Activated T-helper 17 cell treated with anti-CD3 and anti-CD28 coated beads, Interleukin-2, amount 50 U/mL, for 72 hours (primary cell): Measurements from ENCODE around the gene GON7. TPM values are rescaled to one million over a fixed set of nuclear protein-coding genes. Genes with fewer than 3 reads are reported as not detected.

Experiments
- ATAC-seq: fragments of 150-1000 bp; cut with Tn5 transposase; replicated peaks from 2 replicates; pipeline ENCODE4 v1.10.0; 2021; ENCODE audit warnings: mild to moderate bottlenecking, moderate library complexity
- H3K27ac Mint-ChIP-seq: one replicate; pipeline ENCODE4 v1.8.0; 2022; ENCODE audit warnings: mixed read lengths
- H3K27me3 Mint-ChIP-seq: one replicate; pipeline ENCODE4 v1.8.0; 2022; ENCODE audit warnings: mixed read lengths
- H3K36me3 Mint-ChIP-seq: one replicate; pipeline ENCODE4 v1.8.0; 2022; ENCODE audit warnings: low read depth, mild to moderate bottlenecking, mixed read lengths
- H3K4me1 Mint-ChIP-seq: one replicate; pipeline ENCODE4 v1.8.0; 2022; ENCODE audit warnings: mixed read lengths
- H3K4me3 Mint-ChIP-seq: one replicate; pipeline ENCODE4 v1.8.0; 2022; ENCODE audit warnings: mild to moderate bottlenecking, mixed read lengths
- H3K9me3 Mint-ChIP-seq: one replicate; pipeline ENCODE4 v1.8.0; 2022; ENCODE audit warnings: mixed read lengths
- total RNA-seq, 2 donors: library from RNA; stranded (reverse); gene quantifications; one replicate each; pipeline ENCODE4 v1.2.3, GENCODE V29; 2022

GON7 gene
- total RNA-seq, 2 donors from 2014 or later, result 6.1 to 21.8 TPM

DNA sequence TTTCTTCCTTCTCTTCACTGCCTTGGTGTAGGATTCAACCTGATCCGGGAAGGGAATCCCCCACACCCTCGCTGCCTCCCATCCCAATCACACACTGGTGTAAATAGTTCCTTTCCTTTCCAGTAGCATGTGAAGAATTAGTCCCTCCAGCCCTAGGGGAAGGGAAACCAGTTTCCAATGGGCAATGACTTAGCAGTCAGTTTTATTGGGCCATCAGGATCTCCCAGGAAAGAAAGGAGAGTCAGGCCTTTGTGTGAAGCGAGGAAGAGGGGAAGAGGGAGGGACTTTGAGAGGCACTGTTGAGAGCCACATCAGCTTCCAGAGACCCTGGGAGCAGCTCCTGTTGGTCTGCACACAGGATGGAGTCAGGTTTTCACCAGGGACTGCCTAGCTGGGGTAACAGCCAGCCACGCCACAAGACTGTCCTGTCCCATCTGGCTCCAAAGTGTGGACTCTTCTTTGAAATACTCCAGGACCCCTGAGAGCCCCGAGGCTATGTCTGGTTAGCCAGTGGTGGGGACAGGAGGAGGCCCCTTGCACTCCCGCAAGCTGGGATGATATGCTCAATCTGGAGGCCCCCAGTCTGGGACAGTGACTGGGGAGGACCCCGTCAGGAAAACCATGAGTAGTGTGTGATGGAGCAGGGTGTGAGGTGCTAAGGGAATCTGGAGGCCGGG lies 50.0 kb downstream of the GON7 start:
- no peaks in the 10 kb centered on the region for H3K4me1 Mint-ChIP-seq
- H3K27ac Mint-ChIP-seq, result no peak overlapping the region
- H3K4me3 Mint-ChIP-seq, result no peak overlapping the region
- ATAC-seq, result peak; percentile 9
- no peaks in the 10 kb centered on the region for H3K27me3 Mint-ChIP-seq
- H3K9me3 Mint-ChIP-seq, result no peaks in the 10 kb centered on the region
- H3K36me3 Mint-ChIP-seq, result no peaks in the 10 kb centered on the region

DNA sequence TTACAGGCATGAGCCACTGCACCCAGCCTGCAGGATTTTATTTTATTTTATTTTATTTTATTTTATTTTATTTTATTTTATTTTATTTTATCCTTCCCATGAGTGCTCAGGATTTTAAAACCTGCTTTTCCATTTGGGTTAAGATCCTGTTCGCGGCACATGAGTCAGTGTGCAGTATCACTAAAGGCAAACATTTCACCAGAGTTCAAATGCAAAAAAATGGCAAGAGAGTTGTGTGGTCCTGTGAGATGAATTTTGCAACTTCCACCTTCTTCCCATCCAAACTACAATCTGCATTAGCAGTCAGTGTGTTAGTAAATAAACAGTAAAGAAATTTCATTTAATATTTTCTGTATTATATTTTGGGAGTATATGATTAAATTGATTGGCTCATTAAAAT lies 51.2 kb downstream of the GON7 start:
- Mint-ChIP-seq H3K36me3 (no peaks in the 10 kb centered on the region), H3K9me3 (no peaks in the 10 kb centered on the region), H3K27ac (no peak overlapping the region), H3K4me1 (no peaks in the 10 kb centered on the region), H3K4me3 (no peak overlapping the region), H3K27me3 (no peaks in the 10 kb centered on the region)
- ATAC-seq, result no peak

DNA sequence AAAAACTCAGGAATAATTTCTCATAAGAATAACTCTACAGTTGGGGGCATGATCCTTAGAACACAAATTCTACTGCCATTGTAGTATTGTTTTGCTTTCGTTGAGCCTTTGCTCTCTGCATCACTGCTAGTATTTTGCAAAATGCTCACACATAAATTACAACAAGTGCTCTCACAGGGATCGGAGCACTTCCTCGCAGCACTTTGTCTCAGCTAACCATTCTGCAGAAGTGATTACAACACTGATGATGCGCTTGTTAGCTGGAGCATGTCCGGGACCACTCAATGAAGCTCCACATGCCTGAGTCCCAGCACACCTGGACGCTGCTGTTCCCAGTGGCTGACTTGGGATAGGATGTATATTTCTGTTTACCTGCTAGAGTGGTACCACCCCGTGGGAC lies 53.7 kb downstream of the GON7 start:
- Mint-ChIP-seq H3K4me3 (no peak overlapping the region), H3K27me3 (no peaks in the 10 kb centered on the region), H3K4me1 (no peaks in the 10 kb centered on the region), H3K27ac (no peak overlapping the region), H3K36me3 (no peaks in the 10 kb centered on the region), H3K9me3 (no peaks in the 10 kb centered on the region)
- ATAC-seq, result no peak

Other genes starting within 250 kb of the GON7 start
- 10 to 100 TPM; 32.1 to 48.9 TPM for gene ITPK1, start 91.1 kb downstream of the GON7 start, total RNA-seq
- gene MOAP1, start 22.2 kb downstream of the GON7 start, total RNA-seq, result 10 to 100 TPM; 21.9 to 25.4 TPM
- 10 to 100 TPM; 10.2 to 17.2 TPM for gene LYSET, start 21.7 kb downstream of the GON7 start, total RNA-seq
- gene UBR7, start 191 bp upstream of the GON7 start, total RNA-seq, result 10 to 100 TPM; 33.0 to 37.1 TPM
- gene BTBD7, start 126.0 kb upstream of the GON7 start, total RNA-seq, result 10 to 100 TPM; 10.1 to 15.9 TPM
- not detected for gene COX8C, start 140.1 kb upstream of the GON7 start, total RNA-seq
- under 1 TPM in 1 of 2 donors, not detected in 1; 0.05 TPM for gene UNC79, start 223.9 kb upstream of the GON7 start, total RNA-seq